GM18951 (cell line): ENCODE results near the gene NPBWR2.

Experiments
- POLR2A ChIP-seq: IDR thresholded peaks from 4 replicates; pipeline ENCODE4 v1.6.1; 2011; ENCODE audit warnings: mild to moderate bottlenecking; ENCODE audit not compliant: insufficient read length, insufficient read depth; ENCODE audit errors: extremely low read depth
- in situ Hi-C: fragments of 300-500 bp; cut with MboI; formaldehyde crosslinking; loops from one replicate; pipeline ENCODE4 v1.12.0; 2022; ENCODE audit warnings: low sequenced_read_pairs, mixed read lengths, inconsistent platforms; ENCODE audit not compliant: unreplicated experiment

NPBWR2 gene

GRCh38 chr20:64106981-64107735, at the start of gene NPBWR2:
Gene NPBWR2, minus strand, starts transcription at chr20:64107565. Its CDS starts 734 bp downstream, at chr20:64106831.
- TF ChIP-seq POLR2A: no peak
- in situ Hi-C loops: no loop called here

GRCh38 chr20:64156136-64156885, 48.9 kb upstream of the NPBWR2 start:
- in situ Hi-C loops: no loop called here
- no peak for TF ChIP-seq POLR2A

GRCh38 chr20:64155258-64156135, 48.1 kb upstream of the NPBWR2 start:
- in situ Hi-C loops: no loop called here

DNA sequence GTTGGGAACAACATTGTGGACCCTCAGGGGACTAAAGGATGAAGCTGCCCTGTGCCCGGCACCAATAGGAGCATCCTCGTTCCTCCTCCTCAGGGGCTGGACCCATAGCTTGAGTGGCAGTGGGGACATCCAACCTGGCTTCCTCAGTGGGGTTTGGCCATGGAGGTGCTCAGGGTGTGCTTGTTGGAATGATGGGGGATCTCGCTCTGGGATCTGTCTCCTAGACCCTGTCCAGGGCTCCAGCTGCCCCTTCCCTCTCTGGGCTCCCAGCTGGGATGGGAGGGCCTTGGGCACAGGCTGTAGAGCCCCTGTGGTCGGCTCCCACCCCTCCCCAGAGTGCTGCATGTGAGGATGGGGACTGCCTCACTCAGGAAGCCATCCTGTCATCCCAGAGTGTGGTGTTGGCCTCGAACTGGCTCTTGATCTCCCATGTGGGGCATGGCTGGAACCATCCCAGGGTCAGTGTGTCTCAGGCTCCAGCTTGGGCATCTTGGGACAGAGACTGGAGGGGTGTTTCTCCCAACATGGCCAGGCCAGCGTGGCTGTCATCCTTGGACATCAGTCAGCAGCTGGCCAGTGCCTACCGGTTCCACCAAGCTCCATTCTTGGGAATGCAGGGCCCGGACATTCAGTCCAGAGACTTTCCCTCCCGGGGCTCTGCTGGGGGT, 47.4 kb upstream of the NPBWR2 start:
- in situ Hi-C loops: no loop called here
- no peak for TF ChIP-seq POLR2A

More at GRCh38 chr20:64155258-64156135, 48.1 kb upstream of the NPBWR2 start:
- no peak for TF ChIP-seq POLR2A

GRCh38 chr20:64153861-64154589, 46.7 kb upstream of the NPBWR2 start:
- in situ Hi-C loops: no loop called here
- TF ChIP-seq POLR2A: no peak

DNA sequence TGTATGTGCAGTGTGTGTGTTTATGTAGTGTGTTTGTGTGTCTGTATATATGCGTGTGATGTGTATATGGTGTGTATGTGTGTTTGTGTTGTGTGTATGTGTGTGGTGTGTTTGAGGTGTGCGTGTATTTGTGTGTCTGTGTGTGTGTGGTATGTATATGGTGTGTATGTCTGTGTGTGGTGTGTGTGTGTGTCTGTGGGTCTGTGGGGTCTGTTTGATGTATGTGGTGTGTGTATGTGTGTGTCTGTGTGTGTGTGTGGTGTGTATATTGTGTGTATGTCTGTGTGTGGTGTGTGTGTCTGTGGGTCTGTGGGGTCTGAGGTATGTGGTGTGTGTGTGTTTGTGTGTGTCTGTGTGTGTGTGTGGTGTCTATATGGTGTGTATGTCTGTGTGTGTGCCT, 46.0 kb upstream of the NPBWR2 start:
- in situ Hi-C loops: no loop called here
- TF ChIP-seq POLR2A: no peak

DNA sequence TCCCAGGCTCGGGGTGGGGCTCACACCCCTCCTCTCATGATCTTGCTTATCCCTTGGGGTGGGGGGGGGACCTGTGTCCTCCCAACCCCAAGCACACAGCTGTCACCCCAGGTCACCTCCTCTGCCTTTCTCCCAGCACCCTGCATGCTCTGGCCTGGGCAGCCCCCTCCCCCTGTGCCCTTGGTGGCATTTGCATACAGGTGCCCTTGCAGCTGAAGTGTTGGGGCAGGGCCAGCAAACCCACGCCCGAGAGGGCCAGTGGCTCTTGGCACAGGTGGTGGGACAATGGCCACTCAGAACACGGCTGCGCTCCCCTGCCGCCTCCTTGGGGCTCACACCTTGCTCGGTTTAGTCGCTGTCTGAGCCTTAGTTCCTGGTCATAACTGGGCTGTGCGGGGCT, 45.5 kb upstream of the NPBWR2 start:
- no peak for TF ChIP-seq POLR2A
- in situ Hi-C loops: no loop called here

DNA sequence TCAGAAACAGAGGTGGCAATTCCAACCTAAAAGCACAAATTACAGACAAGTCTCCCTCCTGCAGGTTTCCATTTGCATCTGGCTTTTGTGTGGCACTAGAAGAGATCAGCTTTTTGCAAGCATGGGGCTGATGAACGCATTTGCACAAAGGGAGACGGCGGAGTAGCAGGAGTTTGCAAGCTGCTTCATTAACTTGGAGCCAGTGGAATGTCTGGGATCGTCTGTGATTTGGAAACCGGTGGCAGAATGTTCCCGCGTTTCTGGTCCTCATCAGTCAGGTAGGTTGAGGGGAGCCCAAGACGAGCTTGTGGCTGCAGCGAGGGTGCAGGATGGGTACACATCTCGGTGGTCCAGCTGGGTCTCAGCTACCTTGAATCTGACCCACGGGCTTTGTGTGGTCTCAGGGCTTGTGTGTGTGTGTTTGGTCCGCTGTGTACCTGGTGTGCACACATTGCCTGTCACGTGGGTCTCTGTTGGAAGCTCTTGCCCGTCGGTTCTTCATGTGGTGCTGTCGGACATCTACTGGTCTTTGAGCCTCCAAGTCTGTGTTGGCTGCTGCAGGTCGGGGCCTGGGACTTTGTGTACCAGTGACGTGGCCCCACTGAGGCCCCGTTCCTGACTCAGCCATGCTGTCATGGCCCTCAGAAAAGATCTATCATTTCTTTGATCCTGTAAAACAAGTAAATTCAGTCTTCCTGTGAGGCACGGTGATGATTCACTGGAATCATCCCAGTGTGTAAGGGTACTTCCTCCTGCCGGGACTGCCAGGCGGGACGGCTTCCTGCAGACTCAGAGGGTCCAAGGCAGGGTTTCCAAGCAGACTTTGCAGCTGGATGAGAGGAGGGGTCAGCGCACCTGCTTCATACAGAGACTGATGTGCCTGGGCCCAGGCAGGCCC, 44.5 kb upstream of the NPBWR2 start:
- TF ChIP-seq POLR2A: no peak
- in situ Hi-C loops: no loop called here

GRCh38 chr20:64150756-64151632, 43.6 kb upstream of the NPBWR2 start:
- no peak for TF ChIP-seq POLR2A
- in situ Hi-C loops: no loop called here

DNA sequence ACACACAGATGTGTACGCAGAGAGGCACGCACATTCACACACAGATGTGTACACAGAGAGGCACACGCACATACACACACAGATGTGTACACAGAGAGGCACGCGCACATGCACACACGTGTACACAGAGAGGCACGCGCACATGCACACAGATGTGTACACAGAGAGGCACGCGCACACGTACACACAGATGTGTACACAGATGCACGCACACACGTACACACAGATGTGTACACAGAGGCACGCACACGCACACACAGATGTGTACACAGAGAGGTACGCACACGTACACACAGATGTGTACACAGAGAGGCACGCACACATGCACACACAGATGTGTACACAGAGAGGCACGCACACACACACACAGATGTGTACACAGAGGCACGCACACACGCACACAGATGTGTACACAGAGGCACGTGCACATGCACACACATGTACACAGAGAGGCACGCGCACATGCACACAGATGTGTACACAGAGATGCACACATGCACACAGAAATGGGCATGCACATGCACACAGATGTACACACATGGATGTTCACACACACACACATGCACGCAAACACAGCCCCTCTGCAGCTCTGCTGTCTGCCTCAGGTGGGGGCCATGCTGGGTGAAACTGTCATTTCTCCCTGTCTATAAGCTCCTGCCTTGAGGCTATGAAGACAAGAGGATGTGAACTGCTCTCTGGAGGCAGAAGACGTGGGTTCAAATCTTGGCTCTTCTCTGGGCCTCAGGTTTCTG, 42.6 kb upstream of the NPBWR2 start:
- no peak for TF ChIP-seq POLR2A
- in situ Hi-C loops: no loop called here
